Activated CD4-positive, alpha-beta T cell treated with anti-CD3 and anti-CD28 coated beads, Interleukin-2, amount 50 U/mL, for 24 hours (primary cell): ENCODE data around the gene CIITA.
"Not testable (repeated sequence)": the region's sequence is repeated elsewhere in the genome, so short reads cannot be mapped to it uniquely, and the experiment has no call there.

Experiments
- DNase-seq, 2 donors: peaks; one replicate each; pipeline ENCODE4 v3.0.0-alpha.2; 2020; ENCODE audit warnings: low read depth in 1 of 2, low spot score in 1 of 2

Gene CIITA

DNA sequence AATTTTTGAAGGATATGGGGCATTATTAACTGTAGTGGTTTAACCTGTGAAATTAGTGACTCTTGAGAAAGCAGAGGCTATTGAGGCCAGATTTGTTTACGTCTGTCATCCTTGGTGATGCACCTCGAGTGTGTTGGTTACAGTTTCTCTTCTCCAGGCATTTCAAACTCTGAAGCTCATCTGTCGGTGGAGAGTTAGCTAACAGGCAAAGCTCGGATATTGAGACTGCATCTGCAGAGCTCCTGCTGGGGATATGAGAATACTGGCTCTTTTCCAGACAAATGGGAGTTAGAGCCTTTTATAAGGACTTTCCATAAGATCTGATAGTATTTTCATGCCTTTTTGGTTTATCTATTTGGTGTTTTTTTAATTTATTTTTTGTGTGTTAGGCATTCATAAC is 74.0 kb downstream of the CIITA start:
- DNase-seq = no peak

DNA sequence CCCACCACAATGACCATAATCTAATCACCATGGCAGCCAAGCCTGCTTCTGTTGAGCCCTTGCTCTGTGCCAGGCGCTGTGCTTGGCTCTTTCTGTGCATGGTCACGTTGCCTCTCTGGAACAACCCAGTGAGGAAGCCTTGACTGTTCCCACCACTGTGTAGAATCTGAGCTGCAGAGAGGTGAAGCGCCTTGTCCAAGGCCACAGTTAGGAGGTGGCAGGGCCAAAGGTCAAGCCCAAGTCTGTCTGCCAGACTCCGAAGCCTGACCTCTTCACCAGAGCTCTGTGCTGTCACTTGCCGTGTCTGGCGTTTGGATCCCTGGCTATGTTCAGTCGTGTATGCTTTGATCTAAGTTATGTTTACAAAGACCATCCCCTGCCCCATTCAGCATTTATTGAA is 77.9 kb downstream of the CIITA start:
- DNase-seq = no peak

DNA sequence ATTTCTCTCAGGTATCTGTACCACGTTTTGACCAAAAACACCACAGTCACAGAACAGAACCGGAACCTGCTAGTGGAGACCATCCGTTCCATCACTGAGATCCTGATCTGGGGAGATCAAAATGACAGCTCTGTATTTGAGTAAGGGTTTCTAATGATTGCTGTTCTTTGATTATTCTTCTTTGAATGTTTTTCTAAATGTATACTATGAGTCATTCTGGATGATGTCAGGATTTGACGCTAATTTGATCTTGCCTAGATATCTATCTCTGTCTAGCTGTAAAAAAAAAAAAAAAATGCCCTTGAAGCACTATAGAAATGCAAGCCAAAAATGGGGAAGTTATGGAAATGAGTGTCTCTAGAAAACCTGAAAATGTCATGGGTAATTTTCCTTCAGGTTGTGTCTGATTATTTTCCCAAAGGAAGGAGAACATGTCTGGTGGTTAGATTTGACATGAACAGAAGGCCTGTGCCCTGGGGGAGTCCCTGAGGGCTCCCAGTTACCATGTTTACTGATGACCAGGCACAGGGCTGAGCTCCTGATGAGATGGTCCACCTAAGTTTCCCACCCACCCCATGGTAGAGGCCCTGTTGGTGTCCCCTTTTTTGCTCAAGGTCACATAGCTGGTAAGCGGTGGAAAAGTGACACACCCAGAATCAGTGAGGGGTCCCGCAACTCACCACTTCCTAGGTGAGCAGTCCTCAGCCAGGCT is 80.9 kb downstream of the CIITA start:
- no peak for DNase-seq

DNA sequence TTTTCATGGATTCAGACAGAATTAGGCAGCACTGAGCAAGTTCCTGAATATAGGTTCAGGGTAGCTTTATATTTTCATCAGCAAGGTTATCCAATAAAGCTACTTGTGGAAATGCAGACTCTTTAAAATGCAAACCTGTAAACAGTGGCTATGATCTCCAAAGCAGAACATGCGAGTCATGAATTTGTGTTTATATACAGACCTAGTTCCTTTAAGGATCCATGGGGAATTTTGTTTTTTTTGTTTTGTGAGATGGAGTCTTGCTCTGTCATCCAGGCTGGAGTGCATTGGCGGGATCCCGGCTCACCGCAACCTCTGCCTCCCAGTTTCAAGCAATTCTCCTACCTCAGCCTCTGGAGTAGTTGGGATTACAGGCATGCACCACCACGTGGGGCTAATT is 82.2 kb downstream of the CIITA start:
- no peak for DNase-seq

DNA sequence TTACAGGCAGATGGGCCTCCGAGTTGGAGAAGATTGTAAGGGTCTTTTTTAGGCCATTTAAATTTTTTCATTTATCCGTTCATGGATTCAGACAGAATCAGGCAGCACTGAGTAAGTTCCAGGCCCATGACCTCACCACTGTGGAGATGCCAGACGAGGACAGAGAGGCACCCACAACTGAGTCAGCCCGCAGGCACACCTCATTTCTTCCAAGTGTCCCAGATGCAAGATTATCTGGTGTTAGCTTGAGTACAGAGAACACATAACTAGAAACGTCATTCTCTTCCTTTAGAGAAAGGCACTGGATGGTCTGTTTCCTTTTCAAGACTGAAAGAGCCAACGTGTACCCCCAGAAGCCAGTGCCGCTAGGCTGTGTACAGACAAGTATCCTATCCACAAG is 84.2 kb downstream of the CIITA start:
- no peak for DNase-seq

DNA sequence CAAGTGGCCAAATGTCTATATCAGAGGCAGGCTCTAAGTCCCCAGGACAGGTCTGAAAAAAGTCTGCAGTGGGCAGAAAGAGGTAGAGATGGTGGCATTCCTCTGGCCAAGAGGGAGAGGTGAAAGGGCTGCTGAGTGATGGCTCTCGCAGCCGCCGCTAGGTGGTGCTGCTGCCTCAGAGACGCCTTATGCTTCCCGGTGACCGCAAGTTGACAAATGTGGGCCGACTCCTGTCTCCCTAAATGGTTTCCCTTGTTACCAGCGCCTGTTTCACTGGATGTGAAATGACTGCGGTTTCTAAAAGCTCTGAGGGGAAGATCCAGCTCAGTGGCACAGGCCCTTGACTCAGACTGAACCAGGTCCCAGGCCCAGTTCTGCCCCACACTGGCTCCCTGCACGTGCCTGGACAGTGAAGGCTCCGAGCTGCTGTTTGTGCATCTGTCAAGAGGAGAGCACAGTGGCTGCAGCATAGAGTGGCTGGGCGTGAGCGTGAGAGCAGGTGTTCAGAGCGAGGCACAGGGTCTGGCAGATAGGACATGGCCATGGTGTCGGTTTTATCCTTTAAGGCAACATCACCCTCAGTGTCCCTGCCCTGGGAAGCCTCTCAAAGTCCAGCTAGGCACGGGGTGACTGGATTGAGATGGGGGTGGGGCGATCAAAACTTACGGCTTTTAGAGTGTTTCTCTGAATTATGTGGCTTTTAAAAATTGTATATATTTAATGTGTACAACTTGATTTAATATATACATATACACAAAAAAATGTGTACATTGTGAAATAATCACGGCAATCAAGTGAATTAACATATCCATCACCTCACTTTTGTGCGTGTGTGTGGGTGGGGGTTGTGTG is 87.3 kb downstream of the CIITA start:
- peak; percentile 74 to 81 for DNase-seq

DNA sequence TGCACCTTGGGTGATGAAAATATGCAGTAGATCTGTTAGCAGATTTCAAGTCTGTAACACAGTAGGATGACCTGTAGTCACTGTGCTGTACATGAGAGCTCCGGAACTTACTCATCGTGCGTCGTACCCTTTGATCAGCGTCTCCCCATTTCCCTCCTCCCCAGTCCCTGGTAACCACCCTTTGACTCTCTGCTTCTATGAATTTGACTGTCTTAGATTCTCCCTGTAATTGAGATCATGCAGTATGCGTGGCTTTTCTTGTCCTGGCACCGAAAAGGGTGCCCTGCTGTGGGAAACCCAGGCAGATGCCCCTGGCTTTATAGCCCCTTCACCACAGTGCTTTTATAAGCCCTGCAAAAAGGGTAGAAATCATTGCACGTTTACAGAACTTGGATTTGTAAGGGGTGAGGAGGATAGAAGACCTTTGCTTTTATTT is 87.9 kb downstream of the CIITA start:
- DNase-seq = peak in 1 of 2 donors; percentile 59

DNA sequence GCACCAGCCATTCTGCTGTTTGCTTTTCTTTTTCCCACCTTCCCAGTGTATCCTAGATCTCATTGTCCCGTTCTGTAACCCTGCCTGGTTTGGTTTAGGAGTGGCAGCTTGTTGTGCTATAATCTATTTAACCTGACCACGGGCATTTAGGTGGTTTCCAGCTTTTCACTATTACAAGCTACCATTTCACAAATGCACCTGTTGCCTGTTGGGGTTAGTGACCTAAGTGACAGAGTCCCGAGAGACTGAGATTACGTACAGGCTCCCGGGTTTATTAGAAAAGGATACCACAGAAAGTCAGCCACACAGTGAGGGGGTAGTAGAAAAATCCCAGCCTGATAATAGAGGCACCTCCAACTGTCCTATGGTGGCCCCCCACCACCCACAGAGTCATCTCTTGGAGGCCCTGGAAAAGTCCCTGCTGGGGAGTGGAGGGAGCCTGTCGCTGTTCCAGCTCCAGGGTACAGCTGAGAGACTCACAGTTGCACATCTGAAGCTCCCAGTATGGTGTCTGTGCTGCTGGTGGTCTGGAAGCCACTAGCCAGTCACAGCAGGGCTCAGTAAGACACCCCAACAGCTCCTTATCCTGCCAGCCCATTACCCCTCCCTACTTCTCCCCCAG is 88.5 kb downstream of the CIITA start:
- DNase-seq = no peak

DNA sequence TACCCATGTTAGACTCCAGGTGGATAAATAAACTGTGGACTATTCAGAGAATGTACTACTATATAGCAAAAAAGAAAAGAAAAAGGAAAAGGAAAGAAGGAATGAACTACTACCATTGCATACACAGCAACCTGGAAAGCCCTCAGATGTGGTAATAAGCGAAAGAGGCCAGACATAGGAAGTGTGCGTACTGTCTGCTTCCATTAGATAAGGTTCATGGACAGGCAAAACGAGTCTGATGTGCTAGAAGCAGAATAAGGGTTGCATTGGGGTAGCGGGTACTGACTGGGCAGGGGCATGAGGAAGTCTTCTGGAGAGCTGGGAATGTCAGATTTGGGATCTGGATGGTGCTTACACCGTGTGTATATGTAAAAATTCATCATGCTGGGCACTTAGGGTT is 89.1 kb downstream of the CIITA start:
- DNase-seq = no peak

DNA sequence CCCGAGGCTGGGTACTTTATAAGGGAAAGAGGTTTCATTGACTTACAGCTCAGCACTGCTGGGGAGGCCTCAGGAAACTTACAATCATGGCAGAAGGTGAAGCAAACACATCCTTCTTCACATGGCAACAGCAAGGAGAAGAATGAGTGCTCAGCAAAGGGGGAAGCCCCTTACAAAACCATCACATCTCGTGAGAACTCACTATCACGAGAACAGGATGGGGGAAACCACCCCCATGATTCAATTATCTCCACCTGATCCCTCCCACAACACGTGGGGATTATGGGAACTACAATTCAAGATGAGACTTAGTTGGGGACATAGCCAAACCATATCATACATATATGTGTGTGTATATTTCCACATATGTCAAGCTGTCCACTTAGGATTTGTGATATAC is 89.6 kb downstream of the CIITA start:
- DNase-seq = not testable (repeated sequence)

DNA sequence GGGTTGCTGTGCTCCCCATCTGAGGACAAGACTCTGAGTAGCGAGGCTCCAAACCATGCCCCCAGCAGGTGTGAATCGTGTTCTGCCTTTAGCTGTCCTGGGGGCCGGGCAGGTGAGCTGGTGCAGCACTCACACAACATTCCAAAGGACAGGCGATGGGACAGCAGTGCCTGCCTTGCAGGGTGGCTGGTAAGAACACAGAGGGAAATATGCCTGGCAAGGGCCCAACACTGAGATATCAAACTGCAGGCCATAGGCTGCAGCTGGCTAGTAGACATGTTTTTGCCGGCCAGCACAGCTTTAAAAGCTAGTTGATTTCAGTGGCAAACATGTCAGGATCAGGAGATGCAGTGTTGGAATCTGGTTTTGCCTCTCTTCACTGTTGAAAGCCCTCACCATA is 91.0 kb downstream of the CIITA start:
- DNase-seq = no peak

DNA sequence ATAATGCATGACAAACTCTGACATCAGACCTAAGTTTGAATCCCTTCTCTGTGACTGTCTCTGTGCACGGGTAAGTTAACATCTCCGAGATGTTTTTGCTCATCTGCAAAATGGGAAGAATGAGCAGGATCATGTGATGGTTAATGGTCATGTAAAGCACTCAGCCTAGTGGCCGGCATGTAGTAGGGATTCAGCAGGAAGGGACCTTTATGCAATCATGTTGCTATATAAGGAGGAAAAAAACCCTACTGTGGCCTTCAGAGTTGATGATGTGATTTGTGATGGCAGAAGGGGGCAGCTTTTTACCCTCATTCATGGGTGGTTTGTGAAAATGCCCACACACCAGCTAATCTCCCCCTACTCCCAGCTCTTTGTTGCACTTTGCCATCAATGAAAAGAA is 91.5 kb downstream of the CIITA start:
- DNase-seq = no peak

DNA sequence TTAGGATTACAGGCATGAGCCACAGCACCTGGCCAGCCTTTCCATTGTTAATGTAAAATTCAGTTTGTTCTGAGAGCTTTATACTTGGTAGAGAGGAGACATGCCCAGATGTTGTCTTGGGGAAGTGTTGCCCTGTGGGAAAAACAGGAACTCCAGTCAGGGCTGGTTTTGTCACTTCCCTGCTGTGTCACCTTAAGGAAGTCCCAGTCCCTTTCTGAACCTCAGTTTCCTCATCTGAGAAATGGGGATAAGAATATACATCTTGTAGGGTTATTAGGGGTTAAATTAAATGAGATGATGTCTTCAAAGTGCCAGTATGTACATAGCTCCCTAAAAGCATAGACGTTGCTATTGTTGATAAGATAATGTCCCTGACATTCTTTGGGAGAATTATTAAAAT is 92.6 kb downstream of the CIITA start:
- DNase-seq = no peak

DNA sequence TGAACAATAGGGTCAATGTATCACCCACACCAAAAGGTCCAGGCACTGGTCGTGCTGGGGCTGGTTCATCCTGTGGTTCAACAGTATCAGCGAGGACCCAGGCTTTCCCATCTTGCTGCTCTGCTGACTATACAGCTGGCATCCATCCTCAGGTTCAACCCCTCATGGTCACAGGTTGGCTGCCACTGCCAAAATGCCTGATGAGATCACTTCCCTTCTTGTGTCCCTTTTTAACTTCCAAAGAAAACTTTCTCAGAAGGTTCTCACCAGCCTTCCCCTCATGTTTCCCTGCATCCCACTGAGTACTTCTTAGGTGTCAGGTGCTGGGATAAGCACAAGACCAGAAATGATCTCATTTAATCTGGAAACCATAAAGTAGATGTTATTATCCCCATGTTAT is 93.1 kb downstream of the CIITA start:
- no peak for DNase-seq

DNA sequence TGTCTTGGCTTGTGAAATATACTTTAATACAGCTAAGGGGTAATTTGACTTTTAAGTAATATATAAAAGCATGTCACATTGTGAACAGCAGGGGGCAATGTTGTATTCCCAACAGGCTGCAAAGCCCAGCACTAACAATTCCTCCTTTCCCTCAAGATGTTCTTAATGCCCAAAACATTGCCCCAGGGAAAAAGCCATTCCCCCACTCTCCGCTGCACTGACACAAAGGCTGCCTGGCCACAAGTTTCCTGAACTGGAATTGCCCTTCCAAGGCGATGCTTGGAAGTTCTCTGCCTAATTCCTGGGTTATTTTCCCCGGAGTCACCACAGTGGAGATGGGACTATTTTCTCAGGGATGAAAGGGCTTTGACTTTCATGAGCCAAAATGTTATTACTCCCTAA is 94.6 kb downstream of the CIITA start:
- peak in 1 of 2 donors; percentile 56 for DNase-seq

DNA sequence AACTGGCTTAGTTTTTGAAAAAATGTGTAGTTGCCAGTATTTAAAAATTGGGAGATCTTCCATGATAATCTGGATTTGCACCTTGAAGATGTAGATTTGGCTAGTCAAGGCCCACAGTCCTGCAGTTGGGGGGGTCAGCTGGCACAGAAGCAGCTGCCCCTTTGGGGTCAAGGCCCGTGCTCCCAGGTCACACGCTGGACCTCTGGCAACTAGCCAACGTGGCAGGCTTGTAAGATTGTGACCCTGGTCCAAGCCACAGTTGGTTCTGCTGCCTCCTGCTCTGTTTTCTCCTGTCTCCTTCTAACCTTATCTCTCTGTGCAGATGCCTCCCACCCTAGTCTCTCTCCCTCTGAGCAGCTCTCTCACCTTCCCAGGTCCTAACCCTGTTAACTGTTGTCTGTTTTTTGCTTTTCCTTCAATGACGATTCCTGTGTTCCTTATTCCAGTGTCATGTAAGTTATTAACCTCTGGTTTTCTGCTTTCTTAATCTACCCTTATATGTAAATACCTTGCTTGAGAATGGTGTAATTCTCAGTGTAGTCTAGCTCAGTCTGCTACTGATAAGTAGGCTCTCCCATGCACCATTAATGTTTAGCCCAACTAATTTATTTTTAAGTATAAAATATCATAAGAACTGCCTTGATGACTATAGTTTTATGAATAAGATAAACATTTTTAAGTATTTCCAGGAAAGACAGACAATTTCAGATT is 95.3 kb downstream of the CIITA start:
- DNase-seq = no peak

DNA sequence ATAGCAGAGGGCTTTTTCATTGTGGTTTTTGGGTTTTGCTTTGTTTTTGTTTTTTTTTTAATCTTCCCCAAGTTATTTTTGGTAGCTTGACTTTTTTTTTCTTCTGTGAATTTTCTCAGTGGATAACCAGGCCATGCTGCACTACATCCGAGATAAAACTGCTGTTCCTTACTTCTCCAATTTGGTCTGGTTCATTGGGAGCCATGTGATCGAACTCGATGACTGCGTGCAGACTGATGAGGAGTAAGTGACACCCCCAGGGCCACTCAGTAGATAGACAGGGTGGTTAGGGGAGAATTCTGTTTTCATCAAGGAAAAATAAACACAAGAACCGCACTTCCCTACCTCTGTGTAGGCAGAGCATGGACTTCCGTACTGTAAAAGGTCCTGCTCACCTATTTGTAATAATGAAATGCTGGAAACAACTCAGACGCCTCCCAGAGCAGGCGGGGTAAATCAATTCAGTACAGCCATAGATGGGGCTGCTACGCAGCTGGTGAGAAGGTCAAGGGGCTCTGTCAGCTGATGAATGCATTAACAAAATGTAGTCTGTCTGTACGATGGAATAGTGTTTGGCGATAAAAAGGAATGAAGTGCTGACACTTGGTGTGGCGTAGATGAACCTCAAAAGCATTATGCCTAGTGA is 95.9 kb downstream of the CIITA start:
- no peak for DNase-seq

DNA sequence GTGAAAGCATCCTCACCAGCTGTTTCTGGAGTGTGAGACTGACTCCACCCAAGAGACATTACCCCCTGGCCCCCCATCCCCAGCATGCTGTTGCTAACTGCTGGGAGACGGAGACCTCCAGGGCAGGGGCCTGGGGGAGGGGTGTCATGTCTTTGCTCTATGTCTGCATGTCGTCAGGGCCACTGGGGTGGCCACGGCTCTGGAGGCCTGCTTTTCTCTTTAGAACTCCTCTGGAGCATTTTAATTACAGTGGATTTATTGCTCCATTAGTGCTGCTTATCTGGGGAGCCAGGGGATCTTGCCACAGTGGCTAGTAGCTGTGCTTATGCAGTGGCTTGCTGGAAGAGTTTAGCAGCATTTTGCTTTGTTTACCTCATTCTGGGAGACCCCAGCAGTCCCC is 99.6 kb downstream of the CIITA start:
- no peak for DNase-seq

DNA sequence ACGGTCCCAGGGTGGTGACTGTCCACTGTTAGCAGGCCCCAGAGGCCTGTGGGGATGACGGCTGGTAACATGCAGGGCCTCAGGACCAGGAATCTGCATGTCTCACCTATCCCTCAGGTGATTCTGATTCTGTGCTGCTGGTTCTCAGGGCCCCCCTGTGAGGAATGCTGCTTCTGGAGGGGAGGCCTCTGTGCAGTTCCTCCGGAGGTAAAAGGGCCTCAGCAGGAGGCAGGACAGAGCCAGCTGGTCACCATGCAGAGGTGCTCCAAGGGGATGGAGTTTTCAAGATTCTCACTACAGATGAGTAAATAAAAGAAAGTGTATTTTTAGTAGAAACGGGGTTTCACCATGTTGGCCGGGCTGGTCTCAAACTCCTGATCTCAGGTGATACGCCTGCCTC is 101.1 kb downstream of the CIITA start:
- no peak for DNase-seq

DNA sequence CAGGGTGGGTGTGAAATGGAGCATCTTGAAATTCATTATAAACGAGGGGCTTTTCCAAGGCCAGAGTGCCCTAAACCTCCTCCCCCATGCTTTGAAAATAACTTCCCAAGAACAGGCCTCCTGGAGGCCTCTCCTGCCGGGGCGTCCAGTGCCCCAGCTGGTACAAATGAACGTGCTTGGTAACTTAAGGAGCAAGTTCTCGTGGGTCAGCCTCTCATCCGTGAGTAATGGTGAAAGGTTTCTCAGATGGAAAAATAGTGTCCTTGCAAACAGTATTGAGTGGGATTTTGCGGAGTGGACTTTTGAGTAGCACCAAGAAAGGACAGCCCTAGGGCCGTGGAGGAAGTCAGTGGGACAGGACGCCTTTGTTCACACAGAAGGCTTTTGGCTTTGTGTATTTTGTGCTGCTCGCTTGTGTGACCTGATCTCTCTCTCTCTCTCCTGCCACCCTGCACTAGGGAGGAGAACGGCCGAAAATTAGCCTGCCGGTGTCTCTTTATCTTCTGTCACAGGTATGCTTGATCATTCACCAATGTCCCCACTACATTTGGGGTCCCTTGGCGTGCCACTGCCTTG is 102.0 kb downstream of the CIITA start:
- no peak for DNase-seq
